Uterus (tissue), 2 donors: ENCODE results near the gene KIAA1328.

Experiments
- POLR2A ChIP-seq, 2 donors: fragments of 450-650 bp; IDR thresholded peaks; one replicate each; pipeline ENCODE4 v1.6.1; 2016; ENCODE audit warnings: antibody characterized with exemption in 2 of 2, mild to moderate bottlenecking in 1 of 2, moderate library complexity in 1 of 2
- TF ChIP-seq, protein P1 (sequence below), 4 experiments: fragments of 200-600 bp in 2 of 4; fragments of 450-650 bp in 2 of 4; sonication (generic) in 2 of 4; IDR thresholded peaks; one replicate each; pipeline ENCODE4 v1.5.1; 2016 to 2019; ENCODE audit warnings: antibody characterized with exemption in 4 of 4, mild to moderate bottlenecking in 2 of 4, moderate library complexity in 1 of 4

DNA sequence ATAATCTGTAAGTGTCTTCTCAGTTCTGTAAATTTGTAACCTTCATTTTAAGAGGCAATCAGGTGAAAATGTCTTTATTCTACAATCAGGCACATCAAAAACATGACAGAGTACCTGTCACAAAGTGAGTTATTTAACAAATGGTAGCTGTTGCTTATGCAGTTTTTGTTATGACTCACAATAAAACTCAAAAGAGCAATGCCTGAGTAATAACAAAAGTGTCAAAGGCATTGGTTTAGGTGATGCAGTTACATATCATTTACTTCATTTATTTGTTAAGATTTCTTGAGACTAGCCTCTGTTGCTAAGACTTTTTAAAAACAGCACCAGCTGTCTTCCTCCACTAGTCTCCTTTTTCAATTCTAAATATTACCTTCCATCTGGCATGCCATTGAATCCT, 177.8 kb downstream of the KIAA1328 start:
- TF ChIP-seq, protein P1, sequence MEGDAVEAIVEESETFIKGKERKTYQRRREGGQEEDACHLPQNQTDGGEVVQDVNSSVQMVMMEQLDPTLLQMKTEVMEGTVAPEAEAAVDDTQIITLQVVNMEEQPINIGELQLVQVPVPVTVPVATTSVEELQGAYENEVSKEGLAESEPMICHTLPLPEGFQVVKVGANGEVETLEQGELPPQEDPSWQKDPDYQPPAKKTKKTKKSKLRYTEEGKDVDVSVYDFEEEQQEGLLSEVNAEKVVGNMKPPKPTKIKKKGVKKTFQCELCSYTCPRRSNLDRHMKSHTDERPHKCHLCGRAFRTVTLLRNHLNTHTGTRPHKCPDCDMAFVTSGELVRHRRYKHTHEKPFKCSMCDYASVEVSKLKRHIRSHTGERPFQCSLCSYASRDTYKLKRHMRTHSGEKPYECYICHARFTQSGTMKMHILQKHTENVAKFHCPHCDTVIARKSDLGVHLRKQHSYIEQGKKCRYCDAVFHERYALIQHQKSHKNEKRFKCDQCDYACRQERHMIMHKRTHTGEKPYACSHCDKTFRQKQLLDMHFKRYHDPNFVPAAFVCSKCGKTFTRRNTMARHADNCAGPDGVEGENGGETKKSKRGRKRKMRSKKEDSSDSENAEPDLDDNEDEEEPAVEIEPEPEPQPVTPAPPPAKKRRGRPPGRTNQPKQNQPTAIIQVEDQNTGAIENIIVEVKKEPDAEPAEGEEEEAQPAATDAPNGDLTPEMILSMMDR (IDR thresholded peaks at IDR 0.05) = no peak
- TF ChIP-seq POLR2A (IDR thresholded peaks at IDR 0.05) = no peak
